HUES48 (cell line): ENCODE results near the gene CXCR3.
"Not testable (repeated sequence)": the region's sequence is repeated elsewhere in the genome, so short reads cannot be mapped to it uniquely, and the experiment has no call there.

Source experiments
- H3K27ac ChIP-seq: one replicate; pipeline ENCODE4 v1.7.0; 2013; ENCODE audit warnings: low read depth, low read length, inconsistent platforms
- H3K27me3 ChIP-seq: 2 replicates; pipeline ENCODE4 v1.6.1; 2013; ENCODE audit warnings: mild to moderate bottlenecking, low read length; ENCODE audit not compliant: control insufficient read depth, insufficient read depth
- H3K36me3 ChIP-seq: 2 replicates; pipeline ENCODE4 v1.6.1; 2013; ENCODE audit warnings: low read length; ENCODE audit not compliant: control insufficient read depth, insufficient read depth
- H3K4me1 ChIP-seq: 2 replicates; pipeline ENCODE4 v1.6.1; 2013; ENCODE audit warnings: mild to moderate bottlenecking, low read length; ENCODE audit not compliant: control insufficient read depth, insufficient read depth
- H3K4me3 ChIP-seq: 2 replicates; pipeline ENCODE4 v1.5.1; 2013; ENCODE audit warnings: mild to moderate bottlenecking, low read depth, low read length
- H3K9ac ChIP-seq: 2 replicates; pipeline ENCODE4 v1.6.1; 2013; ENCODE audit warnings: mild to moderate bottlenecking, low read depth, low read length, moderate library complexity
- H3K9me3 ChIP-seq: 2 replicates; pipeline ENCODE4 v1.6.1; 2013; ENCODE audit warnings: low read length; ENCODE audit not compliant: control insufficient read depth, insufficient read depth

Gene CXCR3

DNA sequence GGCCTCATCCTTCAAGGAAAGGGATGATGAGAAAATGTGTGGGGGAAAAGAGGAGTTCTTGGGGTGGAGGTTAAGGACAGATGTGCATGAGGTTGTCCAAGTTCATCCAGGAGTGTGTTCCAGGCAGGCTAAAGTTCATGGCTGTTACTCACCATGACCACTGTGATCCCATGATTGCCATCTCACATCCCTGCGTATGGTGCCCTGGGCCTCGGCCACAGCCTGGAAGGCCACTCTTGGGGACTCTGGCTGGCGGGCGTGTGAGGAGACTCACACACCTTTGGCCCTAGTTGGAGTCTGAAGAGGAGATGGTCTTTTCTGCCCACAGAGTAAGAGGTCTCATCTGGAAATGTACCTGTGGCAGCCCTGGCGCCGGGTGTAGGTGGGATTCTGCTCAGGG lies 41.6 kb upstream of the CXCR3 start:
- Histone ChIP-seq H3K9ac (no peak overlapping the region), H3K27me3 (no peaks in the 10 kb centered on the region), H3K9me3 (peaks cover 22% of the 10 kb centered on the region), H3K36me3 (no peaks in the 10 kb centered on the region), H3K27ac (no peak overlapping the region), H3K4me3 (no peak overlapping the region), H3K4me1 (no peaks in the 10 kb centered on the region)

DNA sequence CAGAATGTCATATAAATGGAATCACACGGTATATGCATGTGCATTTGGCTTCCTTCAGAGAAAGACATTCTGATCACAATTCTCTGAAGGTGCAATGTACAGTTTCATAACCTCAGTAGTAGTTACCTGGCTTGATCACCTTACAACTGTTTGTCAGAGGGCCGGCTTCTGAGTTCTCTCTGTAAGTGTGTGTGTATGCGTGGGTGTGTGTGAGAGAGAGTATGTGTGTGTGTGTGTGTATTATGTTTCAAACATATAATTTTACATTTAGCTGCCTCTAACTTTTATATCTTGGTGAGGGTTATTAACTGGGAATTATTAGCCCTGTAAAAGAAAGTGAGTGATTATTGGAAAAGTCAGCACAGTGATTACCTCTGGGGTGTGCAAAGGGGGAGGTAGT lies 41.0 kb upstream of the CXCR3 start:
- Histone ChIP-seq H3K9ac (no peak overlapping the region), H3K4me1 (no peaks in the 10 kb centered on the region), H3K27me3 (no peaks in the 10 kb centered on the region), H3K9me3 (peaks cover 22% of the 10 kb centered on the region), H3K36me3 (no peaks in the 10 kb centered on the region), H3K4me3 (no peak overlapping the region), H3K27ac (no peak overlapping the region)

DNA sequence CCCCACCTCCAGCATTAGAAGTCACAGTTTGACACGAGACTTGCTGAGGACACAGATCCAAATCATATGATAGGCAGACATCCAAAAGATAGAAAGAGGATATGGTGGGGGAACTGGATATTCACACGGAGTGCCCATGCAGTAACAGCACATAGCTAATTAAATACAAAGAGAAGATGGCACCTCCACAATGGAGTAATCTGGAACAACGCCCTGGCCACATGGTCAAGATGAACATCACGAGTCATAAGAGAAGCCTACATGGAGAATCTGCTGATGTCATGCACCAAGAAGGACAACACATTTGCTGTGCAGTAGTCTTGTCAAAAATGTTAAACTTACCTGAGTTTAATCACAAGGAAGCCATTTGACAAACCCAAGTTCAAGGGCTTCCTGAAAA lies 39.0 kb upstream of the CXCR3 start:
- Histone ChIP-seq H3K27ac (no peak overlapping the region), H3K4me3 (no peak overlapping the region), H3K4me1 (no peaks in the 10 kb centered on the region), H3K27me3 (no peaks in the 10 kb centered on the region), H3K9me3 (peaks cover 17% of the 10 kb centered on the region), H3K9ac (no peak overlapping the region), H3K36me3 (no peaks in the 10 kb centered on the region)

DNA sequence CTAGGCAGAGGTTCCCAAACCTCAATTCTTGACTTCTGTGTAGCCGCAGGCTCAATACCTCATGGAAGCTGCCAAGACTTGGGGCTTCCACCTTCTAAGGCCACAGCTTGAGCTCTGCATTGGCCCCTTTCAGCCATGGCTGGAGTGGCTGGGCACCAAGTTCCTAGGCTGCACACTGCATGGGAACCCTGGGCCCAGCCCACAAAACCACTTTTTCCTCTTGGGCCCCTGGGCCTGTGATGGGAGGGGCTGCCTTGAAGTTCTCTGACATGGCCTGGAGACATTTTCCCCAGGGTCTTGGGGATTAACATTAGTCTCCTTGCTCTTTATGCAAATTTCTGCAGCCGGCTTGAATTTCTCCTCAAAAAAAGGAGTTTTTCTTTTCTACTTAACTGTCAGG lies 35.0 kb upstream of the CXCR3 start:
- H3K9me3 ChIP-seq: peaks cover 16% of the 10 kb centered on the region; the same call in 1 of the 2 replicates
- H3K4me1 ChIP-seq: no peaks in the 10 kb centered on the region
- no peak overlapping the region for H3K27ac ChIP-seq
- no peaks in the 10 kb centered on the region for H3K36me3 ChIP-seq
- no peak overlapping the region for H3K4me3 ChIP-seq
- no peaks in the 10 kb centered on the region for H3K27me3 ChIP-seq
- no peak overlapping the region for H3K9ac ChIP-seq

DNA sequence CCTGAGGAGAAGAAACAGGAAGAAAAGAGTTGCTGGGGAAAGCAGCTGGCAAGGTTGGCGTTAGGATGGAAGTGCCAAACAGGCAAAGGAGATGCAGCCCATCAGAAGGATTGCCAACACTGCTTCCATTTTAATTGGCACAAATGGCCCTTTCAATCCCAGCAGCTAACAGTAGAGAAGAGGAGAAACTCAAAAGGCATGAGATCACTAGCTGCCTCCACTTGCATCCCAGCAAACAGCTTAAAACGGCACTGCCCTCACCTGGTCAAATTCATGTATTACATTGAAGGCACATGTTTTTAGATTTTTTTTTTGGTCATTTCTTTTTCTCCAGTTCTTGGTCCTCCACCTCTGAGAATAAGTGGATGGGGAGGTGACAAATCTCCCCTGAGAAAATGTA lies 34.1 kb upstream of the CXCR3 start:
- H3K27me3 ChIP-seq: no peaks in the 10 kb centered on the region
- no peak overlapping the region for H3K27ac ChIP-seq
- no peak overlapping the region for H3K9ac ChIP-seq
- no peak overlapping the region for H3K4me3 ChIP-seq
- H3K36me3 ChIP-seq: no peaks in the 10 kb centered on the region
- peaks cover 20% of the 10 kb centered on the region; the same call in 1 of the 2 replicates for H3K9me3 ChIP-seq
- no peaks in the 10 kb centered on the region for H3K4me1 ChIP-seq

DNA sequence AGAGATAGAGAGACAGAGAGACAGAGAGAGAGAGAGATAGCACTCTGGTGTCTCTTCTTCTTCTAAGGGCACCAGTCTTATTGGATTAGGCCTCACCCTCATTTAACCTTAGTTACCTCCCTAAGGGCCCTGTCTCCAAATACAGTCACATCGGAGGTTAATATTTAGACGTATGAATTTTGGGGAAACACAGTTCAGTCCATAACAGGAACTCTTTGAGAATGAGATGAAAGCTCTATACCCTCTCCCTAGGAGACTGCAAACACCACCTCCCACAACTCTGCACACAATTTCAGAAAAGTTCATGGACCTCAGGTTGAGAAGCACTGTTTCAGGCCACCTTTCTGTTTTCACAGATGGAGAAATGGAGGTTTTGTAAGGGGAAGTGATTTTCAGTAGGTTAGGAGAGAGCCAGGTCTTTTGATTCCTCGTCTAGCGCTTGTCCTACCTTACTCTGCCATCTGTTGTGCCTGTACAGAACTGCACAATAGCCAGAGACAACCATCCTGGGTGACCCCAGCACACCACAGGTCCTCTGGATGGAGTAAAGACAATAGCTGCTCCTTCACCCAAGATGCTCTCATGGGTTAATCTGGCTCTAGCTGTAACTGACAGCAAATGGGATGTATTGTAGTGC lies 32.1 kb upstream of the CXCR3 start:
- no peak overlapping the region for H3K27ac ChIP-seq
- H3K36me3 ChIP-seq: no peaks in the 10 kb centered on the region
- H3K27me3 ChIP-seq: no peaks in the 10 kb centered on the region
- H3K4me1 ChIP-seq: no peaks in the 10 kb centered on the region
- H3K4me3 ChIP-seq: no peak overlapping the region
- peaks cover 20% of the 10 kb centered on the region for H3K9me3 ChIP-seq
- no peak overlapping the region for H3K9ac ChIP-seq

DNA sequence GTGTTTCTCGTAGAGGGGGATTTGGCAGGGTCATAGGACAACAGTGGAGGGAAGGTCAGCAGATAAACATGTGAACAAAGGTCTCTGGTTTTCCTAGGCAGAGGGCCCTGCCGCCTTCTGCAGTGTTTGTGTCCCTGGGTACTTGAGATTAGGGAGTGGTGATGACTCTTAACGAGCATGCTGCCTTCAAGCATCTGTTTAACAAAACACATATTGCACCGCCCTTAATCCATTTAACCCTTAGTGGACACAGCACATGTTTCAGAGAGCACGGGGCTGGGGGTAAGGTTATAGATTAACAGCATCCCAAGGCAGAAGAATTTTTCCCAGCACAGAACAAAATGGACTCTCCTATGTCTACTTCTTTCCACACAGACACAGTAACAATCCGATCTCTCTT lies 26.1 kb upstream of the CXCR3 start:
- H3K9me3 ChIP-seq: peaks cover 22% of the 10 kb centered on the region
- H3K27me3 ChIP-seq, H3K9ac ChIP-seq, H3K4me1 ChIP-seq, H3K4me3 ChIP-seq, H3K36me3 ChIP-seq, H3K27ac ChIP-seq: not testable (repeated sequence)

DNA sequence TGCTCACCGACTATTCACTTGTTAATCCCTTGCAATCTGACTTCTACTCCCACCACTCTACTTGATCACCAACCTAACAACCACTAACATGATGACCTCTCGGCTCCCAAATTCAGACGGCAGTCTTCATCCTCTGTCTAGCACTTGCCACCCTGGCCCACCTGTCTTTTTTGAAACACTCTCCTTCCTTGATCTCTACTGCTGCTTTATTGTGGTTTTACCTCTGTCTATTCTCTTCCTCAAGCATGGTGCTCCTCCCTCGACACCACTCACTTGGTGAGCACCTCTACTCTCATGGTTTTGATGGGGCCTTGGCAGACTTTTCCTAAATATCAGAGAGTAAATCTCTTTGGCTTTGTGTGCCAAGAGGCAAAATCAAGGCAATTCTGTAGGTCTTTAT lies 21.7 kb upstream of the CXCR3 start:
- peaks cover 29% of the 10 kb centered on the region for H3K9me3 ChIP-seq
- no peaks in the 10 kb centered on the region for H3K4me1 ChIP-seq
- no peaks in the 10 kb centered on the region for H3K36me3 ChIP-seq
- no peaks in the 10 kb centered on the region for H3K27me3 ChIP-seq
- H3K27ac ChIP-seq: no peak overlapping the region
- no peak overlapping the region for H3K9ac ChIP-seq
- no peak overlapping the region for H3K4me3 ChIP-seq

DNA sequence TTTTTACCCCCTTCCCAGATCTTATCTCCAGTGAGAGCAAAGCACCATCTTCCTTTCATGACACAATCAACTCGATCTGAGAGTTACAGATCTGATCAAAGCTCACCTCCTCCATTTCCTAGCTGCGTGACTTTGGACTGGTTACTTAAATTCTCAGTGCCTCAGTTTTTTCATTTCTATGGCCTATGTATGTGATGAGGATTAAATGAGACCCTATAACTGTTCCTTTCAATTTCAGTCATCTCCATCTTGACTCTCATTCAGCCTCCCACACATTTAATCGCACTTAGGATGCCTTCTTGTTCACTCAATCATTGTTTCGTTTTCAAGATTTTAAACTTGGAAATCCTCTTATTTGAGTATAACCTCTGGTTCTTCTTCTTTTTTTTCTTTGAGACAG lies 20.1 kb upstream of the CXCR3 start:
- Histone ChIP-seq H3K27me3 (no peaks in the 10 kb centered on the region), H3K9ac (no peak overlapping the region), H3K9me3 (peaks cover 35% of the 10 kb centered on the region), H3K36me3 (no peaks in the 10 kb centered on the region), H3K27ac (no peak overlapping the region), H3K4me1 (no peaks in the 10 kb centered on the region), H3K4me3 (no peak overlapping the region)

DNA sequence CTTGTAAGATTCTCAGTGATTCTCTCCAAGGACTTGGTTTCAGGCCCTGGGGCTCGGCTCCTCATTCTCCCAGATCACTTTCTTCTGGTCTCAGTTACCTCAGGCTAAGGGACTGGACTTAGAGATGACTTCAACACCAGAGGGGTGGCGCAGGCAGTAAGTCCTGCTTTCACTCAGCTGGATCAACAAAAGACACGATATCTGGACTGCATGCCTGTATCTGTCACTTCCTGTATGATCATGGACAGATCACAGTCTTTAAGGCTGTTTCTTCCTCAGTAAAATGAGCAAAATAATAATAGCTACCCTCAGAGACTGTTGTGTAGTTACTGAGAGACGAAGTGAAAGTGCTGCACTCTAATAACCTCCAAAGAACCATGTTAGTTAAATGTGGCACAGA lies 19.5 kb upstream of the CXCR3 start:
- Histone ChIP-seq H3K9ac (no peak overlapping the region), H3K36me3 (no peaks in the 10 kb centered on the region), H3K4me1 (no peaks in the 10 kb centered on the region), H3K27me3 (no peaks in the 10 kb centered on the region), H3K27ac (no peak overlapping the region), H3K4me3 (no peak overlapping the region), H3K9me3 (peaks cover 40% of the 10 kb centered on the region)

DNA sequence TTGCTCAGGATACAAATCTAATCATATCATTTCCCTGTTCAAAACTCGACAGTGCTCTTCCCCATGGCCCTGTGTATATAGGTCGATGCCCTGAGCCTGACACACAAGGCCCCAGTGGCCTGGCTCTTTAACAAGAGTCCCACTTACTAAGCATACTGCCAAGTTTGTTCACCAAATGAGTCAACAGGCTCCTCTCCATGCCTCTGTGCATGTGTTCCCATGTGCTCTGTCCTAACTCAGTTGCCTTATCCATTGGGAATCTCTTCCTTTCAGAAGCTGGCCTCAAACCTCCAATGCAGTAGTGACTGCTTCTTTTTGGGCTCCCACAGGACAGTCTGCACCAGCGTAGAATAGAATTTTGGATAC lies 18.9 kb upstream of the CXCR3 start:
- Histone ChIP-seq H3K36me3 (no peaks in the 10 kb centered on the region), H3K27ac (no peak overlapping the region), H3K27me3 (no peaks in the 10 kb centered on the region), H3K4me3 (no peak overlapping the region), H3K4me1 (no peaks in the 10 kb centered on the region), H3K9ac (no peak overlapping the region), H3K9me3 (peaks cover 46% of the 10 kb centered on the region)
